Trophoblast cell (in vitro differentiated cells and primary cell): Measurements from ENCODE around the gene CLCN3.

Experiments
- DNase-seq, 2 donors: peaks; one replicate each; pipeline ENCODE4 v3.0.0-alpha.2; 2016
- H2AFZ ChIP-seq: 2 replicates; pipeline ENCODE4 v1.6.1; 2013; ENCODE audit warnings: low read length, moderate library complexity, mild to moderate bottlenecking; ENCODE audit not compliant: insufficient read depth, poor library complexity
- H2AK5ac ChIP-seq: 2 replicates; pipeline ENCODE4 v1.6.1; 2013; ENCODE audit warnings: mild to moderate bottlenecking, low read length
- H2BK120ac ChIP-seq: 2 replicates; pipeline ENCODE4 v1.6.1; 2013; ENCODE audit warnings: low read length, mild to moderate bottlenecking, moderate library complexity; ENCODE audit not compliant: insufficient read depth, poor library complexity
- H2BK12ac ChIP-seq: 2 replicates; pipeline ENCODE4 v1.6.1; 2013; ENCODE audit warnings: mild to moderate bottlenecking, low read length, moderate library complexity
- H2BK5ac ChIP-seq: 2 replicates; pipeline ENCODE4 v1.6.1; 2013; ENCODE audit warnings: low read length, low read depth, moderate library complexity, mild to moderate bottlenecking; ENCODE audit not compliant: poor library complexity
- H3K14ac ChIP-seq: 2 replicates; pipeline ENCODE4 v1.6.1; 2013; ENCODE audit warnings: mild to moderate bottlenecking, low read length
- H3K18ac ChIP-seq: 2 replicates; pipeline ENCODE4 v1.6.1; 2013; ENCODE audit warnings: mild to moderate bottlenecking, low read length
- H3K23ac ChIP-seq: 2 replicates; pipeline ENCODE4 v1.6.1; 2013; ENCODE audit warnings: low read length
- H3K27ac ChIP-seq: 2 replicates; pipeline ENCODE4 v1.5.1; 2013; ENCODE audit warnings: low read depth, mild to moderate bottlenecking, inconsistent platforms, low read length, moderate library complexity
- H3K27me3 ChIP-seq: 2 replicates; pipeline ENCODE4 v1.6.1; 2013; ENCODE audit warnings: inconsistent platforms, mild to moderate bottlenecking, low read length, moderate library complexity; ENCODE audit not compliant: insufficient read depth
- H3K36me3 ChIP-seq, 2 experiments: 1 replicate in 1 of 2; 2 replicates in 1 of 2; pipeline ENCODE4 v1.6.1; 2013; ENCODE audit warnings: low read length in 2 of 2, mild to moderate bottlenecking in 2 of 2, moderate library complexity in 1 of 2; ENCODE audit not compliant: insufficient read depth in 2 of 2, control insufficient read depth in 1 of 2
- H3K4ac ChIP-seq: 2 replicates; pipeline ENCODE4 v1.6.1; 2013; ENCODE audit warnings: low read depth, mild to moderate bottlenecking, low read length, moderate library complexity
- H3K4me1 ChIP-seq, 2 experiments: 1 replicate in 1 of 2; 2 replicates in 1 of 2; pipeline ENCODE4 v1.6.1; 2013; ENCODE audit warnings: low read length in 2 of 2, mild to moderate bottlenecking in 2 of 2, moderate library complexity in 1 of 2; ENCODE audit not compliant: insufficient read depth in 2 of 2, control insufficient read depth in 1 of 2
- H3K4me2 ChIP-seq: 2 replicates; pipeline ENCODE4 v1.6.1; 2013; ENCODE audit warnings: inconsistent platforms, mild to moderate bottlenecking, low read length, moderate library complexity
- H3K4me3 ChIP-seq: 2 replicates; pipeline ENCODE4 v1.5.1; 2013; ENCODE audit warnings: mild to moderate bottlenecking, low read depth, low read length, inconsistent platforms
- H3K79me1 ChIP-seq: one replicate; pipeline ENCODE4 v1.6.1; 2013; ENCODE audit warnings: low read length
- H3K79me2 ChIP-seq: 2 replicates; pipeline ENCODE4 v1.6.1; 2013; ENCODE audit warnings: low read length, mild to moderate bottlenecking; ENCODE audit not compliant: control insufficient read depth, insufficient read depth, poor library complexity
- H3K9ac ChIP-seq: 2 replicates; pipeline ENCODE4 v1.6.1; 2013; ENCODE audit warnings: mild to moderate bottlenecking, low read length
- H3K9me3 ChIP-seq: 2 replicates; pipeline ENCODE4 v1.6.1; 2013; ENCODE audit warnings: low read depth, mild to moderate bottlenecking, control low read depth, inconsistent platforms, low read length; ENCODE audit not compliant: insufficient read depth
- H4K12ac ChIP-seq: 2 replicates; pipeline ENCODE4 v1.6.1; 2013; ENCODE audit warnings: low read depth, mild to moderate bottlenecking, low read length, moderate library complexity
- H4K8ac ChIP-seq: 2 replicates; pipeline ENCODE4 v1.6.1; 2013; ENCODE audit warnings: low read depth, mild to moderate bottlenecking, low read length, moderate library complexity
- H4K91ac ChIP-seq: one replicate; pipeline ENCODE4 v1.6.1; 2013; ENCODE audit warnings: low read depth, mild to moderate bottlenecking, low read length, moderate library complexity
- WGBS: extraction: QIAGEN DNeasy Blood & Tissue Kit; methylation state at CpG from one replicate; pipeline ENCODE4 v1.1.7; 2013; ENCODE audit warnings: missing lambda C conversion rate; ENCODE audit not compliant: insufficient read length, insufficient coverage; ENCODE audit errors: extremely low coverage; 5-methylcytosine and 5-hydroxymethylcytosine counted together

Gene CLCN3

GRCh38 chr4:169627307-169627706 is 6.9 kb downstream of the CLCN3 start:
- WGBS, result no CpG with 5 or more reads among the region's 1 CpG
- no peak overlapping the region for H3K4me3 ChIP-seq
- no peak overlapping the region for H2BK120ac ChIP-seq
- peaks cover 2% of the 10 kb centered on the region for H3K79me2 ChIP-seq
- DNase-seq, result no peak
- H3K9ac ChIP-seq, result no peak overlapping the region
- H2BK5ac ChIP-seq, result no peak overlapping the region
- H3K27me3 ChIP-seq, result no peaks in the 10 kb centered on the region
- peaks cover 0 to 2% of the 10 kb centered on the region in 2 experiments for H3K36me3 ChIP-seq
- H4K91ac ChIP-seq, result no peak overlapping the region
- H2AK5ac ChIP-seq, result no peak overlapping the region
- H3K79me1 ChIP-seq, result peaks cover 2% of the 10 kb centered on the region
- no peak overlapping the region for H3K27ac ChIP-seq
- H3K18ac ChIP-seq, result no peak overlapping the region
- no peak overlapping the region for H3K4ac ChIP-seq
- H4K8ac ChIP-seq, result no peak overlapping the region
- H3K14ac ChIP-seq, result no peak overlapping the region
- peaks cover 0 to 5% of the 10 kb centered on the region in 2 experiments for H3K4me1 ChIP-seq
- H3K23ac ChIP-seq, result no peak overlapping the region
- H2BK12ac ChIP-seq, result no peak overlapping the region
- no peak overlapping the region for H3K4me2 ChIP-seq
- H3K9me3 ChIP-seq, result no peaks in the 10 kb centered on the region
- no peak overlapping the region for H4K12ac ChIP-seq
- H2AFZ ChIP-seq, result no peak overlapping the region

DNA sequence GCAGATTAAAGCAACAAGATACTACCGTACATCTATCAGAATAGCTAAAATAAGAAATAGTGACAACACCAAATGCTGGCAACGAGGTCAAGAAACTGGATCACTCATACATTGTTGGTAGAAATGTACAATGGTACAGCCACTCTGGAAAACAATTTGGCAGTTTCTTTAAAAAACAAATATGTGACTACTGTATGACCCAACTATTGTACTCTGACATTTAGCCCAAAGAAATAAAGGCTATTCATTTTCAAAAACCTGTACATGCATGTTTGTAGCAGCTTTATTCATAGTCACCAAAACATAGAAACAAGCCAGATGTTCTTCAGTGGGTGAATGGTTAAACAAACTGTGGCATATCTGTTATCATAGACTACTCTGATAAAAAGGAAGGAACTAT is 8.2 kb downstream of the CLCN3 start:
- H3K27ac ChIP-seq, result no peak overlapping the region
- no peak overlapping the region for H2AK5ac ChIP-seq
- no peak overlapping the region for H3K4ac ChIP-seq
- peaks cover 2% of the 10 kb centered on the region for H3K79me2 ChIP-seq
- no peak overlapping the region for H2BK120ac ChIP-seq
- H3K79me1 ChIP-seq, result peaks cover 2% of the 10 kb centered on the region
- no peak overlapping the region for H3K4me2 ChIP-seq
- DNase-seq, result no peak
- H3K27me3 ChIP-seq, result no peaks in the 10 kb centered on the region
- no peak overlapping the region for H4K91ac ChIP-seq
- WGBS, result no CpG with 5 or more reads among the region's 2 CpGs
- H3K36me3 ChIP-seq, result peaks cover 0 to 2% of the 10 kb centered on the region in 2 experiments
- H3K4me1 ChIP-seq, result peaks cover 0 to 5% of the 10 kb centered on the region in 2 experiments
- H3K9ac ChIP-seq, result no peak overlapping the region
- no peak overlapping the region for H4K12ac ChIP-seq
- no peak overlapping the region for H4K8ac ChIP-seq
- H2AFZ ChIP-seq, result no peak overlapping the region
- H3K18ac ChIP-seq, result no peak overlapping the region
- H3K23ac ChIP-seq, result no peak overlapping the region
- no peak overlapping the region for H2BK12ac ChIP-seq
- H2BK5ac ChIP-seq, result no peak overlapping the region
- H3K9me3 ChIP-seq, result no peaks in the 10 kb centered on the region
- H3K4me3 ChIP-seq, result no peak overlapping the region
- H3K14ac ChIP-seq, result no peak overlapping the region

GRCh38 chr4:169630069-169630468 is 9.7 kb downstream of the CLCN3 start:
- Histone ChIP-seq H2BK5ac (no peak overlapping the region), H4K12ac (no peak overlapping the region), H3K27me3 (no peaks in the 10 kb centered on the region), H3K4me2 (no peak overlapping the region), H2BK120ac (no peak overlapping the region), H3K9me3 (no peaks in the 10 kb centered on the region), H2AK5ac (no peak overlapping the region), H3K27ac (no peak overlapping the region), H3K18ac (no peak overlapping the region), H3K4ac (no peak overlapping the region), H3K79me2 (peaks cover 2% of the 10 kb centered on the region), H2BK12ac (no peak overlapping the region), H2AFZ (no peak overlapping the region), H3K4me3 (no peak overlapping the region), H4K91ac (no peak overlapping the region), H4K8ac (no peak overlapping the region), H3K79me1 (peaks cover 2% of the 10 kb centered on the region), H3K36me3 (no peaks in the 10 kb centered on the region), H3K4me1 (peaks cover 0 to 5% of the 10 kb centered on the region in 2 experiments), H3K9ac (no peak overlapping the region), H3K14ac (no peak overlapping the region), H3K23ac (no peak overlapping the region)
- DNase-seq, result no peak
- WGBS, result no CpG with 5 or more reads among the region's 3 CpGs

DNA sequence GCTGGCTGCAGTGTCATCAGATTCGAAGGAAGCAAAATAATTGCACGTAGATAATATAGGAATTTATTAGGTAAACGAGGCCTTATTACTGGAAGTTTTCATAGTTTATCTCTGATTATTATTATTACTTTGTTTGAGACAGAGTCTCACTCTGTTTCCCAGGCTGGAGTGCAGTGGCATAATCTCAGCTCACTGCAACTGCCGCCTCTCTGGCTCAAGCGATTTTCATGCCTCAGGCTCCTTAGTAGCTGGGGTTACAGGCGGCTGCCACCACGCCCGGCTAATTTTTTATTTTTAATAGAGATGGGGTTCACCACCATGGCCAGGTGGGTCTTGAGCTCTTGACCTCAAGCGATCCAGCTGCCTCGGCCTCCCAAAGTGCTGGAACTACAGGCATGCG is 12.5 kb downstream of the CLCN3 start:
- H3K4ac ChIP-seq, result no peak overlapping the region
- no peak overlapping the region for H2BK120ac ChIP-seq
- no peak overlapping the region for H4K91ac ChIP-seq
- DNase-seq, result peak in 1 of 2 donors; percentile 17
- H3K4me2 ChIP-seq, result no peak overlapping the region
- H3K23ac ChIP-seq, result no peak overlapping the region
- H3K79me2 ChIP-seq, result no peaks in the 10 kb centered on the region
- no peak overlapping the region for H4K8ac ChIP-seq
- no peak overlapping the region for H2AK5ac ChIP-seq
- no peaks in the 10 kb centered on the region for H3K27me3 ChIP-seq
- H2BK5ac ChIP-seq, result no peak overlapping the region
- no peak overlapping the region for H2BK12ac ChIP-seq
- no peak overlapping the region for H3K14ac ChIP-seq
- H3K4me3 ChIP-seq, result no peak overlapping the region
- H3K18ac ChIP-seq, result peak overlapping the region; percentile 45
- no peak overlapping the region for H3K9ac ChIP-seq
- H3K36me3 ChIP-seq, result peaks cover 0 to 2% of the 10 kb centered on the region in 2 experiments
- no peaks in the 10 kb centered on the region for H3K4me1 ChIP-seq
- H4K12ac ChIP-seq, result no peak overlapping the region
- no CpG with 5 or more reads among the region's 11 CpGs for WGBS
- no peak overlapping the region for H3K27ac ChIP-seq
- H3K9me3 ChIP-seq, result no peaks in the 10 kb centered on the region
- H2AFZ ChIP-seq, result no peak overlapping the region
- H3K79me1 ChIP-seq, result no peaks in the 10 kb centered on the region
